Mesodermal cell (in vitro differentiated cells): ENCODE data around the gene NR2F6.

Source experiments
- H3K27ac ChIP-seq: 2 replicates; pipeline ENCODE4 v1.7.0; 2013; ENCODE audit warnings: mild to moderate bottlenecking, low read depth, low read length, moderate library complexity; ENCODE audit not compliant: severe bottlenecking
- H3K36me3 ChIP-seq: 2 replicates; pipeline ENCODE4 v1.7.1; 2013; ENCODE audit warnings: mild to moderate bottlenecking, low read length, moderate library complexity; ENCODE audit not compliant: control insufficient read depth, insufficient read depth
- H3K4me1 ChIP-seq: one replicate; pipeline ENCODE4 v1.7.1; 2013; ENCODE audit warnings: mild to moderate bottlenecking, low read length; ENCODE audit not compliant: insufficient read depth, control insufficient read depth, poor library complexity, severe bottlenecking
- H3K4me3 ChIP-seq: 2 replicates; pipeline ENCODE4 v1.7.0; 2013; ENCODE audit warnings: low read length, control low read depth, mild to moderate bottlenecking; ENCODE audit not compliant: insufficient read depth, poor library complexity, severe bottlenecking; ENCODE audit errors: extremely low read depth
- H3K9me3 ChIP-seq: 2 replicates; pipeline ENCODE4 v1.7.1; 2013; ENCODE audit warnings: mild to moderate bottlenecking, low read length, moderate library complexity; ENCODE audit not compliant: control insufficient read depth
- WGBS, 2 experiments: methylation state at CpG; one replicate each; pipeline ENCODE4 v1.1.5; 2013; ENCODE audit warnings: missing lambda C conversion rate in 2 of 2; ENCODE audit not compliant: insufficient coverage in 2 of 2; 5-methylcytosine and 5-hydroxymethylcytosine counted together

NR2F6 gene

GRCh38 chr19:17246681-17247425 lies 1.1 kb upstream of the NR2F6 start:
- peak overlapping the region; percentile 83 for H3K27ac ChIP-seq
- H3K9me3 ChIP-seq = no peaks in the 10 kb centered on the region
- H3K4me1 ChIP-seq = peaks cover 20% of the 10 kb centered on the region
- no peaks in the 10 kb centered on the region for H3K36me3 ChIP-seq
- WGBS, 2 experiments = 15 to 20% methylated on average over 18 to 20 of the region's 21 CpGs
- H3K4me3 ChIP-seq = peak overlapping the region; percentile 41

GRCh38 chr19:17244618-17245534 lies 843 bp downstream of the NR2F6 start:
- WGBS, 2 experiments = 0 to 1% methylated on average over 70 to 94 of the region's 100 CpGs
- Histone ChIP-seq H3K27ac (peak overlapping the region; percentile 49), H3K4me1 (peaks cover 20% of the 10 kb centered on the region), H3K9me3 (no peaks in the 10 kb centered on the region), H3K4me3 (peak overlapping the region; percentile 90), H3K36me3 (peaks cover 16% of the 10 kb centered on the region)

GRCh38 chr19:17243830-17244617 lies 1.7 kb downstream of the NR2F6 start:
- Histone ChIP-seq H3K4me1 (peaks cover 17% of the 10 kb centered on the region), H3K9me3 (no peaks in the 10 kb centered on the region), H3K4me3 (peak overlapping the region; percentile 90), H3K36me3 (peaks cover 18% of the 10 kb centered on the region), H3K27ac (peak overlapping the region; percentile 49)
- WGBS, 2 experiments = 1% methylated on average over 42 to 45 of the region's 52 CpGs

GRCh38 chr19:17243211-17243829 lies 2.4 kb downstream of the NR2F6 start:
- Histone ChIP-seq H3K4me3 (peak overlapping the region; percentile 90), H3K27ac (peak overlapping the region; percentile 49), H3K4me1 (peaks cover 12% of the 10 kb centered on the region), H3K9me3 (no peaks in the 10 kb centered on the region), H3K36me3 (peaks cover 23% of the 10 kb centered on the region)
- 20 to 23% methylated on average over 5 to 7 of the region's 8 CpGs for WGBS, 2 experiments

- Histone ChIP-seq H3K27ac (no peak overlapping the region), H3K4me1 (peaks cover 12% of the 10 kb centered on the region), H3K36me3 (peaks cover 30% of the 10 kb centered on the region), H3K4me3 (peak overlapping the region; percentile 90), H3K9me3 (no peaks in the 10 kb centered on the region)
- WGBS, 2 experiments = 73 to 81% methylated on average over 3 to 5 of the region's 8 CpGs
Measured at GRCh38 chr19:17242431-17243208, 3.1 kb downstream of the NR2F6 start.

- H3K9me3 ChIP-seq = no peaks in the 10 kb centered on the region
- H3K4me3 ChIP-seq = no peak overlapping the region
- 96 to 100% methylated on average over 5 of the region's 6 CpGs for WGBS, 2 experiments
- no peak overlapping the region for H3K27ac ChIP-seq
- peaks cover 21% of the 10 kb centered on the region for H3K4me1 ChIP-seq
- H3K36me3 ChIP-seq = peaks cover 40% of the 10 kb centered on the region
Measured at GRCh38 chr19:17240826-17241399, 4.8 kb downstream of the NR2F6 start.

GRCh38 chr19:17240062-17240752 lies 5.5 kb downstream of the NR2F6 start:
- Histone ChIP-seq H3K4me3 (no peak overlapping the region), H3K36me3 (peaks cover 43% of the 10 kb centered on the region), H3K4me1 (peaks cover 21% of the 10 kb centered on the region), H3K9me3 (no peaks in the 10 kb centered on the region), H3K27ac (no peak overlapping the region)
- WGBS, 2 experiments = 87 to 94% methylated on average over 18 to 21 of the region's 24 CpGs

- Histone ChIP-seq H3K36me3 (peaks cover 60% of the 10 kb centered on the region), H3K9me3 (no peaks in the 10 kb centered on the region), H3K27ac (no peak overlapping the region), H3K4me1 (peaks cover 25% of the 10 kb centered on the region), H3K4me3 (no peak overlapping the region)
- 96 to 97% methylated on average over 10 to 12 of the region's 13 CpGs for WGBS, 2 experiments
Measured at GRCh38 chr19:17237747-17238706, 7.7 kb downstream of the NR2F6 start.
